GM19467 (cell line): ENCODE data around the gene SLAIN2.

Experiments
- ATAC-seq: cut with Tn5 transposase; IDR thresholded peaks from one replicate; pipeline ENCODE4 v1.9.1; 2021; ENCODE audit warnings: mild to moderate bottlenecking, moderate library complexity; ENCODE audit not compliant: unreplicated experiment

SLAIN2 gene

DNA sequence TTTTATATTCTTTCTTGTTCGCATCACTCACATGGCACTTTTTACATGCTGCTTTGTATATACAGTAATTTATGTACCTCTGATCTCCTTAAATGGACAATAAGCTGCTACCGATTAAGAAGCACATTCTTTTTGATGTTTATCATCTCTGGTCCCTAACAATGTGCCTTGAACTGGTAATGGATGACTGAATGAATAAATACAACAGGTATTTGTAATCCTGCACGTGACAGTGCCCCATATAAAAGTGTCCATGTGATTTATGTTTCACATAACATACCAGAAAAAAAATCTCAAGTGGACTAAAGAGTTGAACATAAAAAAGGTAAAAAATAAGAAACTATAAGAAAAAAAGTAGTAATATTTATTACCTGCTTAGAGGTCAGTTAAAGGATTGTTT is 7.7 kb upstream of the SLAIN2 start:
- no peak for ATAC-seq

DNA sequence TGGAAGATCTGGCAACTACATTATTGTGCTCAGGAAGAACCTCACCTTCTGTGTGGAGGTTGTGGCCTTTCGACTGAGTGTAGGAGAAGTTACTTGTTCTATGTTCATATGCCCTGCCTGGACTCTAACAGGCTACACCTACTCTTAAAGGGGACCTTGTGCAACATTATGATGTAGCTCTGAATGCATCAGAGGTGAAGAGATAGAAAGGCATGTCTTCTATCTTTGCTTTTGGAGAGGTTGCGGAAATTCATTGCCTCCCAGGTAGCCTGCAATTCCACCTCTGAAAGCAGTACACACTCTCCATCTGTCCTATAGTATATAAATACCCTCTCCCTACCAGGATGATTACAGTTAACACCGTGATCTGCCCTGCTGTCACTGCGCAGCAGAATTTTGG is 7.1 kb upstream of the SLAIN2 start:
- ATAC-seq = no peak

DNA sequence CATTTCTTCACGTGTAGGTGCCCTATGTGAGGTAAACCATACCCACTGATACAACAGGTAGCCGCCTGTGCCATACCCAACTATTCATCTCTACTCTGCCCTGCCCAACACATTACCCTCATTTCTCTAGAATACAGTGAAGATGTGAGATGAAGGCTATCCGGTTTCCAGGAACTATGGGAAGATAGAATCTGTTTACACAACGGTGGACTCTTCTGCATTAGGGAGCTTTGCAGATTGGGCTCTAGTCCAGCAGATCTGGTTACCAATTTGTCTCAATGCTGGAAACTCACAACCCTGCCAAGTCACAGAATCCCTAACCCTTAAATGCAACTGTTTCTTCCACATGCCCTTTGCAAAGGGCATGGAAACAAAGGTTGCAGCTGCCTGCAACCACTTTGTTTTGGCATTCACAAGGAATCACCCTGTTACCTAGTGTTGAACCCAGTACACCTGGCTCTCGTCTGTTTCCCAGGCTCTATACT is 6.4 kb upstream of the SLAIN2 start:
- ATAC-seq = no peak

DNA sequence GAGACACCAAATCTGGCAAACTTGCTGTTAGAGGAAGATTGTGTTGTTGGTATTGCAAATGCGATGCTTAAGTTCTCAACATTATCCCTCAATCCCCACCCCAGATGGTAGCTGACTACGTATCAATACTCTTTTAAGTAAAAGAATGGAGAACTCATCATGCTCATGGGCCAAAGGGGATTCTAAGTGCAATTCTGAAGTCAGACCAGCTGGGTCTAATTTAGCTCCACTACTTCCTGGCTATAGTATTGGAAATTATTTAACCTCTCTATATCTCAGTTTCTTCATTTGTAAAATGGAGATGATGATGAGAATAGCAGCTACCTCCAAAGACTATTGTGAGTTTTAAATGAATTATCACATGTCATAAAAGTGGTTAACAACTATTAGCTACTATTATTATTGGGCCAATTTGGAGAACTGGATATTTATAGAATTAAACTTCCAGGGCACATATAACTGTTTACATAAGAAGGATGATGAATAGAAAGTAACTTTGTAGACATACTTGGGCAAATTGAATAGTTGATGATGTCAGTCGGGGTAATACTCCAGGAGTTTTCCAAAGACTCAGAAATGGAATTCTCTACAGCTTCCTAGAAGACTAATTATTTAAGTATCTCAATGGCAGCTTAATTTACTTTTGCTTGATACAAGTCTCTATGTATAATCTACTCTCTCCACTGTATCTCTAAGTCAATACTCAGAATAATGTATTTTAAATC is 5.0 kb upstream of the SLAIN2 start:
- ATAC-seq = no peak

DNA sequence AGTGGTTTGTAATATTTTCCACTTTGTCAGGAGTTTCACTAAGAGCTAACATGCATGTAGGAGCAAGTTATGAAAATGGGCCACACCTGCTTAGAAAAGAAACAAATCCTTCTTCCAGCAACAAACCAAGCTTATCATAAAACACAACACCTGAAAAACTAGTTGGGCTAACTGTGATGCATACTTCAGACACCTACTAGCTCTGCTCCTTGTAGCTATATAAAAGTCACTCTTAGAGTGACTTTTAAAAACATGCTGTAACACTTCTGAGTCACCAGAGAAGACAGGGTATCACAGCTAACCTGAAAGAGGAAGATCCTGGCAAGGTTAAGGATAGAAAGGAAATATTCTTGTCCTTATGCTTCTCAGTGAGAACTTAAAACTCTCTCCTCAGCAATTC is 3.6 kb upstream of the SLAIN2 start:
- no peak for ATAC-seq

DNA sequence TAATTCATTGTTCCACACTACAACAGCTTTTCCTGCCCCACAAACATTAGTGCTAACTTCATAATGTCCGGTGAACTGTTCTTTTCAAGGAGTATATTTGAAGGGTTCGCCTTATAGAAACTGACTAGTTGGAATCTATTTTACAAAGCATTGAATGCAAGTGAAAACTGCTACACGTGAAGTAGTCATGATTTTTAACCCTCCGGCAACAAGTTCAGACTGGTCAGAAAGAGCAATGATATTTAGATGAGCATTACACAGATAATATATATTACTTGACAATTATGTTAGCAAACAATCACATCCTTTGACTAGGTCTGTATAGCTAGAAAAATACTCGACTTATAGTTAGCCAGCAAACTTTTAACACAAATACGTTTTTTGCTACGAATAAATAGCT is 1.7 kb upstream of the SLAIN2 start:
- no peak for ATAC-seq

DNA sequence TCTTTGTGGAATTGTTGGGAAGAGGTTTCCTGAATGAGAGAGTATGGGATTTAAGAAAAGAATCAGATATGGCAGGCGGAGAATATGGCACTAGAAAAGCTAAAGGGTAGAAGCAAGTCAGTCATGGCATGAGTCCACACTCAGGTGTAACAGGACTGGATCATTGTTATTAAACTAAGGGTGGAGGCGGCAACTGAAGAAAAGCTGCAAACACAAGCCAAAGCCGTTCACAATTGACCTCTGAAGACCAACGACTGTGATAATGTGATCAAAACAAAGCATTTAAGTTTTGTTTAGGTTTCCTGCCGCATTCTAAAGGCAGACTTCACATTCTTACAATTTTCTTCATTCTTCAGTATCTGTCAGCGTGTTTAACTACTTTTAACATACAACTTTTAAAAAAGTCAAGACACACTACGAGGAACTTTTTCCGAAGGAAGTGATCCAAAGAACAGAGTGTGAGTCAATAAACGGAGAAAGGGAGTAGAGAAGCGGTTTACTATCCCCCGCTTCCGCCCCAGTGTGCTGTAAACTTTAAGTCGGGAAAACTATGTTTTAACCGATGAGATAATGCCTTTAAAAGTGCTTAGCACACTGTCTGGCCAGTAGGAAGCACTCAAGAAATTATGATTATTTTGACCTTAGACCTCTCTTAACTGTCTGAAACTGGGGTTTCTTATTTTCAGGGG is 909 bp upstream of the SLAIN2 start:
- peak; percentile 1 for ATAC-seq

DNA sequence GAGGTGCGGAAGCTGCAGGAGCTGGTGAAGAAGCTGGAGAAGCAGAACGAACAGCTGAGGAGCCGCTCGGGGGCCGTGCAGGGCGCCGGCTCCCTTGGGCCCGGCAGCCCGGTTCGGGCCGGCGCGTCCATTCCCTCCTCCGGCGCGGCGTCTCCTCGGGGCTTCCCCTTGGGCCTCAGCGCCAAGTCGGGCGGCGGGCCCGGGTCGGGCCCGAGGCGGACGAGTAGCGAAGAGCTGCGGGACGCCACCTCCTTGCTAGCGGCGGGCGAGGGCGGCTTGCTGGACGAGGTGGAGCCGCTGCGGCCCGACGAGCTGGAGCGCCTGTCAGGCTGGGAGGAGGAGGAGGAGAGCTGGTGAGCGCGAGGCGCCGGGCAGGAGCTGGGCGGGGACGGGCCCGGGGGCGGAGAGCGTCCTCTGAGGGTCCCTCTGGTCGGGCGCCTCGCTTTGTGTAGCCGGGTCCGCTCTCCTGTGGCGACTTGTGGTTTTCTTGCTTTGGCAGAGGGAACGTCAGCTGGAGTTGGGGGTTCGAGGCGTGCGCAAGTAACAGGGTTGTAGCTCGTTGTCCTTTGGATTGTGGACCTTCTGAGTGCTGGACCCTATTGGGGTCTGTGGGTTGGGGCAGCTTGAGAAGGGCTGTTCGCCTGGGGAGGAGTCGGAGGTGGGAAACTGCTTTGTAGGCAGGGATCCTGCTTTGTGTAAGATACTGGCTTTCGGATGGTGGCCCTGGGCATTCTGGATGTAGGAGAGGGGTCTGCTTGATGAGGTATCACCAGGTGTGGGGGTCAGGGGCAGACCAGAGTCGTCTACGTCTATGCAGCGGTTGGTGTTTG is 662 bp downstream of the SLAIN2 start:
- peak; percentile 17 for ATAC-seq

DNA sequence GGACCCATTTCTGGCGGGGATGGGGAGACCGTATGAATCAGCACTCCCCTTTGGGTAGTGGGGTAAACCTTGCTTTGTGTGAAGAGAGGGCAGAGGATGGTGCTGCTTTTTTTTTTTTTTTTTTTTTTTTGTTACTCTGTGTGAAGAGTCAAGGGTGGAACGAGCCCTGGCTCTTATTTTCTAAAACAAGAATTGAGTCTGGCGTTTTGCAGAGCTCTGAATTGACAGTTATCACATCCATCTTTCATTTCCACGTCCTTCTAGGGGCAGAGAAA is 1.2 kb downstream of the SLAIN2 start:
- ATAC-seq = no peak

DNA sequence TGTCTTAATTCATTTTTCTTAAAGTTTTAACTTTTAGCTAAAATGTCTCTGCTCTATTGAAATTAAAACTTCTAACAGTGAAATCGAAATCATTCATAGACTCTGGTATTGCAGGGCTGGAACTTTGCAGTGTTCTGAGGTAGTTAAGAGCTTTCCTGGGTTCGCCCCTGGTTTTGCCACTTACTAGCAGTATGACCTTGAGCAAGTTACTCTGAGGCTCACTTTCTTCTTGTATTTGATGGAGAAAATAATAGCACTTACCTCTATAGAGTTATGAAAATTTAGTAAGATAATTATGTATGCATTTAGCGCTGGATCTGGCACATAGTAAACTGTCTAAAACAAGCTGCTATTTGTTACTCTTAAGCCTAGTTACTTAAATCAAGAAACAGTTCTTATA is 1.7 kb downstream of the SLAIN2 start:
- ATAC-seq = no peak

DNA sequence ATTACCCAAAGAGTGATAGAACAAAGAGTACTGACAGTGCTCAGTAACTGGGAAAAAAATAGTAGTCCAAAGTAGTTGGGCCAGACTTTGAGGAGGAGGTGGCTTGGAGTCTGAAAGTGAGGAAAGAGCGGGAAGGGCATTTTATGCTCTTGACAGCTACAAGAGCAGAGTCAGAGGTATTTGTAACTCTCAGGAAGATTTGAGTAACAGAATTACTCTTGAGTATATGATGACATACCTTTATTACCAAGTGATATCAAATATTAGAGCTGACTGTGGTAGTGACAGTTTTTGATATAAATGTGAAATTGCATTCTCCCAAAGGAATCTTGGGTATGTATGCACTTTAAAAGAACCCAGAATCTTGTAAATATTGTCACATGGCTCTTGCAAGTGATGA is 2.2 kb downstream of the SLAIN2 start:
- no peak for ATAC-seq

DNA sequence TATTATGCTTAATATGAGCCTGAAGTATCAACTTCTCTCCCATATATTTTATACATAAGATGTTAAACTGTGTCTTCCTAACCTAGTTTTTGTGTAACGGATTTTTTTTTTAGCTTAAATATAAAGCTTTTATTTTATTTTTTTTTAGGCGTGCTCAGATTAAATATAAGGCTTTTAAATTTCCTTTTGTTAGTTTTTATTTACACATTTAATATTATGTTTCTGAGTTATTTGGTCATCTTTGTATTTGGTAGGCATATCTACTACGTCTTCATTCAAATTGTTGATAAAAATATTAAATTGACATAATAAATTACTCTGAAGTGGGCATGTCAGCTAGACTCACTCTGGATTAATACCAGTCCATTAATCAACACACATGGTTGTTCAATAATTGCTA is 4.2 kb downstream of the SLAIN2 start:
- no peak for ATAC-seq

DNA sequence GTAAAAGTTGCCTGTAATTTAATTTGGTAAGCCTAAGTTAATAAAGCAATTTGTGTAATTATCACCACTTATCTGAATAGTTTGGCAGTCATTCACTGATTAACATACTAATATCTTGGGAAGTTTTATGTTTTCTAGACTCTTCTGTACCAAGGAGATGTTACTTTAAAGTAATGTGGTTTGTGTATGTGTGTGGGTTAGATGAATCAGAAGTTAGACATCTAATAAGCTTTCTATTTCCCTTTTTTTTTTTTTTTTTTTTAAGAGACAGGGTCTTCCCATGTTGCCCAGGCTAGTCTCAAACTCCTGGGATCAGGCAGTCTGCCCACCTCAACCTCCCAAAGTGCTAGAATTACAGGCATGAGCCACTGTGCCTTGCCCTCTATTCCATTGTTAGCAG is 5.3 kb downstream of the SLAIN2 start:
- ATAC-seq = no peak

DNA sequence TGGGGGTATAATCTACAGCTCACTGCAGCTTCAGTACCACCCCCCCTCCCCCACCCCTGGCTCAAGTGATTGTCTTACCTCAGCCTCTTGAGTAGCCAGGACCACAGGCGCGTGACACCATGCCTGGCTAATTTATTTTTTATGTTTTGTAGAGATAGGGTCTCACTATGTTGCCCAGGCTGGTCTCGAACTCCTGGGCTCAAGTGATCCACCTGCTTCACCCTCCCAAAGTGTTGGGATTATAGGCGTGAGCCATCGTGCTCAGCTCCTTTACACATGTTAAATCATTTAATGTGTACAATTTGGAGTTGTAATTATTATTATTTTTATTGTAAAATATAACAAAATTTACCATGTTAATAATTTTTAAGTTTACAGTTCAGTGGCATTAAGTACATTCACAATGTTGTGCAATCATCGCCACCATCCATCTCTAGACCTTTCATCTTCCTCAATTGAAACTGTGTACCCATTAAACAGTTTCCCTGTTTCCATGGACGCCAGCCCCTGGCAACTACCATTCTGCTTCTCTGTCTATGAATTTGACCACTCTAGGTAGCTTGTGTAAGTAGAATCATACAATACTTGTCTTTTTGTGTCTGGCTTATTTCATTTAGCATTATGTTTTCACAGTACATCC is 6.1 kb downstream of the SLAIN2 start:
- no peak for ATAC-seq

DNA sequence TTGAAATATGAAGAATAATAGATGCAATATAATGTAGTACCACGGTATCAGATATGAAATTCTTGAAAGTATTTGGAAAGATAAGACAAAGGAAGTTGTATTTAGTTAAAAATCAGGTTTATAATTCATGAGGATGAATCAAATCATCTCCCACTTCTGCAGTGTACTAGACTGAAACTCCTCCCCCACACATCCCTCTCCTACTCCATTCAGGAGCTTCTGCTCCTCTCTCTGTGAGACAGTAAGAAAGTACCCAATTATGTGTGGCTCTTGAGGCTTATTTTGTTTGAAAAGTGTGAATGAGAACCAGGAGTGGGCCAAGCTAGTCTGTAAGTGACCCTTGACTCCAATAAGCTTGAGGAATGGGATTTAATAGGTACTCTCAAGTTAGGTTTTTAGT is 9.5 kb downstream of the SLAIN2 start:
- no peak for ATAC-seq

DNA sequence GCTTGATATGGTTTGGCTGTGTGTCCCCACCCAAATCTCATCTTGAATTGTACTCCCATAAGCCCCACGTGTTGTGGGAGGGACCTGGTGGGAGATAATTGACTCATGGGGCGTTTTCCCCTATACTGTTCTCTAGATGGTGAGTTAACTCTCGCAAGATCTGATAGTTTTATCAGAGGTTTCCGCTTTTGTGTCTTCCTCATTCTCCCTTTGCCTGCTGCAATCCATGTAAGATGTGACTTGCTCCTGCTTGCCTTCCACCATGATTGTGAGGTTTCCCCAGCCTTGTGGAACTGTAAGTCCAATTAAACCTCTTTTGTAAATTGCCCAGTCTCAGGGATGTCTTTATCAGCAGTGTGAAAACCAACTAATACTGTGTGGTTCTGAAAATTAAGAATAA is 11.5 kb downstream of the SLAIN2 start:
- no peak for ATAC-seq

DNA sequence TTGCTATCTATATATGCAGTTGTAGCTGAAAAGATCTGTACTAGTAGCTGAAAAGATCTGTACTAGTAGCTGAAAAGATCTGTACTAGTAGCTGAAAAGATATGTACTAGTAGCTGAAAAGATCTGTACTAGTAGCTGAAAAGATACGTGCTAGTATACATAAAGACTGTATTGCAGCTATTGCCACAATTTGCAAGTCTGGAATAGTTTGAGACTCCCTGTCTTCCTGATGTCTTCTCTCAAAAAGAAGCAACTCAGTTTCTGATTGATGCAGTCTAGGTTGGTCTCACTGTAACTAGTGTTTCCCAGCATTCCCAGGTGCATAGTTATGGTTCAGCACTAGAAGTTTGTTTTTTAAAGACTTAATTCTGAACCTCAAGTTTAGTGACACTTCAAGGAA is 15.0 kb downstream of the SLAIN2 start:
- no peak for ATAC-seq

DNA sequence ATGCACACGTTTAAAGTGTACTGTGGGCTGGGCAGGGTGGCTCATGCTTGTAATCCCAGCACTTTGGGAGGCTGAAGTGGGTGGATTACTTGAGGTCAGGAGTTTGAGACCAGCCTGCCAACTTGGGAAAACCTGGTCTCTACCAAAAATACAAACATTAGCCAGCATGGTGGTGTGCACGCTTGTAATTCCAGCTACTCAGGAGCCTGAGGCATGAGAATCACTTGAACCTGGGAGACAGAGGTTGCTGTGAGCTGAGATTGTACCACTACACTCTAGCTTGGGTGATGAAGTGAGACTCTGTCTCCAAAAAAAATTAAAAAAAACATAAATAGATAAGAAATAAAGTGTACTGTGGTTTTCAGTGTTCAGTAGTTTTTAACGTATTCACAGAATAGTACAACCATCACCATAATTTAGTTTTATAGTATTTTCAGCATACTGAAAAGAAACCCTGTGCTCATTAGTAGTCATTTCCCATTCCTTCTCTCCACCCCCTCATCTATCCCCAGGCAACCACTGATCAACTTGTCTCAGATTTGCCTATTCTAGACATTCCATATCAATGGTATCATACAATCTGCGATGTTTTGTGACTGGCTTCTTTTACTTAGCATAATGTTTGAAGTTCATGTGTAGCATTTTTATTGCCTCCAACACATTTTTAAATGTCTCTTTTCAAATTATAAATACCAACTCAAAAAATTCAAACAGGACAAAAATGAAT is 19.1 kb downstream of the SLAIN2 start:
- ATAC-seq = no peak

DNA sequence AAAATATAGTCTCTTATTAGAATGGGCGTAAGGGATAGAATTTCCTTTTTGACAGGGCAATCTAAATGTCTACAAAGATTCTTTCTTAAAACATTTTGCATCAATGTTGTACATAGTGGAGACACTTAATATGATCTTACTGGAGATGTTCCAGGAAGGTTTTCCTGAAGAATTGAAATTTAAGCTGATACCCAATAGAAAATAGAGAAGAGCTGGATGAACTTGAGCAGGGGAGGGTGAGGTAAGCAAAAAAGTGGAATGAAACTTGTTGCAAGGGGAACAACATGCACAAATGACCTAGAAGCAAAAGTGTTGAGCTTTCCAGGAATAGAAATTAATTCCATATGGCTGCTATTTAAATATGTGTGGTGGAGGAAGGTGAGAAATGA is 19.7 kb downstream of the SLAIN2 start:
- no peak for ATAC-seq

DNA sequence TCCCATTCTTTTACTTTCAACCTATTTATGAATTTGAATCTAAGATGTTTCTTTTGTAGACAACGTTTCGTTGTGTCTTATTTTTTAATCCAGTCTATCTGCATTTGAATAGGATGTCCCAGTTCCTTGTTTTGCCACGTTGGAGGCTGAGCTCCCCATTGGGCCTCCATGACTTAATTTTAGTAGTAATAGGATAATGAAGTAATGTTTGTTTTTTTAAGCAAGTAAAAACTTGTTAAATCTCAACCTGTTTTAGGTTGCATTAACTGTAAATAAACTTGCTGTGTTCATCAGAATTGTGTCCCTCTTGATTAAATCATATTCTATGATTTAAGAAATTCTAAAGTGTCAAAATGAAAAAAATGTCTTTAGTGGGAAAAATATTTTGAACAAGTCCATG is 25.3 kb downstream of the SLAIN2 start:
- ATAC-seq = no peak

DNA sequence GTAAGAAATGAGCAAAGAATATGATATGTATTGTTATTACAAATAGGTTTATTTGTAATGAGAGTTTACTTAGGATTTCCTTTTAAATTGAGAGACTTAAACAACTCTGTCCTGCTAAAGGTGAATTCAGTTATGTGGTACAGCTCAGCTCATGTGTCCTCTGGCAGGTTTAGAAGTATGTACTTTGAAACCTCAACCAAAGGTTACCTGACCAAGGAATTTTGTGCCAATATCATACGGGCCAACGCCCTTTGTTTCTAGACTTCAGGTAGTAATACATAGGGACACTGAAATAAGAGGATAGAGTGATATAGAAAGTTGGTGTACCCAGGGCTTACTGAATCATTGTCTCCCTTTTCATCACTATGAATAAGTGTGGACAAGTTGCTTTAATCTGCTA is 25.7 kb downstream of the SLAIN2 start:
- no peak for ATAC-seq
